Activated gamma-delta T cell treated with Interleukin-2 at 50 U/mL for 16 hours (primary cell): ENCODE results near the gene NCAM1.

Experiments used
- DNase-seq: peaks from one replicate; pipeline ENCODE4 v3.0.0-alpha.2; 2020

The NCAM1 gene

GRCh38 chr11:113237261-113237660 is 276.0 kb downstream of the NCAM1 start:
- no peak for DNase-seq

- DNase-seq, result no peak
These were observed 277.5 kb downstream of the NCAM1 start for GRCh38 chr11:113238721-113239120.

DNA sequence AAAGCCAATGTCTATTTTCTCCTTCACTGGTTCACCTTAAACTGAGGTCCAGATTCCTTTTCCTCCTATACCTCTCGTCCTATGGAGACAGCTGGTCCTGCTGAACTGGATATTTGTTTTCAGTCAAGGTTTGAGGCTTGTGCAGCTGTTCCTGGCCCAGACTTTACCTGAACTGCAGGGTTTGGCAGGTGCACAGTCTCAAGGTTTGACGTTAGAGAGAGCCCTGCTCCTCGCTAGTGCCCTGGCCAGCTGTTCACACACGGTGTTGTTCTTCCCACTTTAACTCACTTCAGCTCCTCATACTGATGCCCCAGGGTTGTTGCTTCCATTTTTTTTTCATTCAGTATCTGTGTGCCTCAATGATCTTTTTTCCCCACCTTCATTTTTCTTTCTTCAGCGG is 279.2 kb downstream of the NCAM1 start:
- no peak for DNase-seq

DNA sequence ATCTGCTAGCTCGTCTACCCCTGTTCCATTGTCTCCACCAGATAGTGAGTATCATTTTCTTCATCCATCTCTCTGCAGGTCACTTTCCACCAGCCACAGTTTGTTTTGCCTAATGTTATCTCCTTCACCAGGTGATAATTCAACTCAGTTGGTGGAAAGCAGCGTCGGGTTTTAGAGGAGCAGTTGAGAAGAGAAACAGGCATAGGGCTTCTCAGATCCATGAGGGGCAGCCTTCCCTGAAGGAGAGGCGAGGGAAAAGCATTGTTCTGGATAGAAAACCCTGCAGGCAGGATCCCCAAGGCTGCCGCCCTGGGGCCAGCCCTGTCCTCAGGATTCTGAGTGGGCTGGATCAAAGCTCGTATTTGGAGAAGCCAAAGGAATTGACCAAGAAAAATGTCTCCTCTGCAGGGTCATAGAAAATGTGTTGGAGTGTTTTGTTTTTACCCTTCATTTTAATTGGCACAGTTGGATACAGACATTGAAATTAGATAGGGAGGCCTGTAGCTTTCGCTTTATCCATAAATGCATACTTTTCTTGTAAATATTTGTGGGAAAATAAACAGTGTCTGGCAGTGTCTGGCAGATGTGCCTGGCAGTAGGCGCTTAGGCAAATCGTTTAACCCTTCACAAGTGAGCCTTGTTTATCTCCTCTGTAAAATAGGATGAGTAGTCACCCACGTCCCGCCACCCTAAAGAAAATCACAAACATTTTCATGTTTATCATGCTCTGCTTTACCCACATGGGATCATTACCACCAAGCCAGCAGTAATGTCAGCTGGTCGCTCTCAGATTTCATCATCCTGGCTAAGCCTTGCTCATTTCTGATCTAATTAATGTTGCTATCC is 279.8 kb downstream of the NCAM1 start:
- DNase-seq, result no peak

DNA sequence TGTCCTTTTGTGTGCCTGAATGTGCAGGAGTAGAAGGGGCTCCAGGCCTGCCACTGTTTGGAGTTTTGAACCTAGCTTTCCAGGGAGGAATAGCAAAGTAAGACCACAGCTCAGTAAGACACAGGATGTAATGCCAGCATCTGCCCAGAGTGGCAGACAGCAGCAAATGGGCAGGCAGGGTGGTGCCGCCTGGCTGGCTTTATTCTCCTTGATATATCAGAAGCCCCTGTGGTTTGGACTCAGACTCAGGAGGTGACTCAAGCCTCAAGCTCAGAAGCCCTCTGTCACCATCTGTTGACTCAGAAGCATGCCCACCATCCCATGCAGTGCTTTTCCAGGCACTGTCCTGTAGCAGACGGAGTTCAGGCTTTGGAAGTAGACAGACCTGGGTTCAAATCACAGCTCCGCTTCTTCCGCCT is 280.4 kb downstream of the NCAM1 start:
- no peak for DNase-seq

GRCh38 chr11:113242060-113242459 is 280.8 kb downstream of the NCAM1 start:
- no peak for DNase-seq

- DNase-seq, result no peak
These were observed 281.7 kb downstream of the NCAM1 start for GRCh38 chr11:113242767-113243397.

- DNase-seq, result no peak
These were observed 282.5 kb downstream of the NCAM1 start for GRCh38 chr11:113243696-113244095.

DNA sequence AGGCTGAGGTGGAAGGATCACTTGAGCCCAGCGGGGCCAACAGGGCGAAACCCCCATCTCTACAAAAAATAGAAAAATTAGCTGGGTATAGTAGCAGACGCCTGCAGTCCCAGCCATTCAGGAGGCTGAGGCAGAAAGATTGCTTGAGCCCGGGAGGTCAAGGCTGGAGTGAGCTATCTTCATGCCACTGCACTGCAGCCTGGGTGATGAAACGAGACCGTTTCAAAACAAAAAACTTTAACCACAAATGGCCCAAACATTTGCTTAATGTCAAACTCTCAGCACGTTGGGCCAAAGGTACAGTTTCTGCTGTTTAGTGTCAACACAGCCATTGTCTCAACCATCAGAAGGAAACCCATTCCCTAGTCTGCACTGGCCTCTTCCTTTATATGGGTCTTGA is 284.0 kb downstream of the NCAM1 start:
- DNase-seq, result no peak

- DNase-seq, result no peak
These were observed 286.0 kb downstream of the NCAM1 start for GRCh38 chr11:113247221-113247620.

- no peak for DNase-seq
These were observed 286.7 kb downstream of the NCAM1 start for GRCh38 chr11:113247966-113248365.

DNA sequence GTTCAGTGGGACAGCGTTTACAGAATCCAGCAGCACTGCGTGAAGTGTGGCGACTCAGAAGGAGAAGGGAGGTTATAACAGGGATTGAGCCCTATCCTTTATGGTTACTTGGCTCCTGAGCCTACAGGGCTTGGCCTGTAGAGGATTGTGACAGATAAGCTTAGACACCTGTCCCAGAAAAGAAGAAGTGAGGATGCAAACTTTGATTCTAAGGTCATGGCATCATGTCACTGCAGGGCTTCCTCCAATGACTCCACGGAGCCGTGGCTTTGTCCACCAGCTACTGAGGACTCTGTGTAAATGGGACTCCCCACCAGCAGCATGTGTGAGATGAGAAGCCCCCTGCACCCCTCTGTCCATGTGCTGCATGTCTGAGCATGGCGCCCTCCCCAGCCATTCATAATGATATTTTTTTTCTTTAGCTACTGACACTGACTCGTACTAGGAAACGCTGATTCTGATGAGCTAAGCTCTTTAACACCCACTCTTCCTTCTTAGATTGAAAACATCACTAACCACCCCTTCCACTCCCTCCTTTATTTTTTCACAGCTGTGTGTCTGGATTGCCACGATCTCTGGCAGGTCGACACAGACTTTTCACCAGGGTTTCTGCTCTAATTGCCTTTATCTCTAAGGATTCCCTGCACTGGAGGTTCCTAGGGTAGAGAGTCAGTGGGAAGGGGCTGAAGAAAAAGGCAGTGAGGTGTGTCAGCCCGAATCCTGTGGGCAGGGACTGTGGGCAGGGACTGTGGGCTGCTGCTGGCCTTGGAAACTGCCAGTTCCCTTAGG is 287.7 kb downstream of the NCAM1 start:
- DNase-seq, result no peak

- DNase-seq, result no peak
These were observed 288.2 kb downstream of the NCAM1 start for GRCh38 chr11:113249491-113249763.

- no peak for DNase-seq
These were observed 288.6 kb downstream of the NCAM1 start for GRCh38 chr11:113249786-113250185.

GRCh38 chr11:113251281-113251680 is 290.1 kb downstream of the NCAM1 start:
- DNase-seq, result no peak

DNA sequence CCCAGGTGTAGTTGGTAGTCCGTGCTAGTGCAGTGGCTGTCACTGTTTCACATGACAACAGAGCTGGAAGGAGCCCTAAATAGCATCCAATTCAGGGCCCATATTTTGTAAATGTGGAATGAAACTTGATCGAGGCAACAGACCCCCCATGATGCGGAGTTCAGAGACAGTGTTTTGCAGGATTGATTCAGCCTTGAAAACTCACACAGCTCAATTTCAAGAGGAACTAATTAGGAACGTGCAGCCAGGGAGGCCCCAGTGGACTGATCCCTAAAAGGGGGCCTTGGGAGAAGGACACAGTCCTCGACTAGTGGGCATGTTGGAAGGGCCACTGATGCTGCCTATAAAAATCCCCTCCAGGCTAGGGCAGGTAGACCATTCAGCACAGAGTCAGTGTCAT is 292.2 kb downstream of the NCAM1 start:
- no peak for DNase-seq

- no peak for DNase-seq
These were observed 293.9 kb downstream of the NCAM1 start for GRCh38 chr11:113255096-113255495.

- no peak for DNase-seq
These were observed 294.5 kb downstream of the NCAM1 start for GRCh38 chr11:113255741-113256140.

DNA sequence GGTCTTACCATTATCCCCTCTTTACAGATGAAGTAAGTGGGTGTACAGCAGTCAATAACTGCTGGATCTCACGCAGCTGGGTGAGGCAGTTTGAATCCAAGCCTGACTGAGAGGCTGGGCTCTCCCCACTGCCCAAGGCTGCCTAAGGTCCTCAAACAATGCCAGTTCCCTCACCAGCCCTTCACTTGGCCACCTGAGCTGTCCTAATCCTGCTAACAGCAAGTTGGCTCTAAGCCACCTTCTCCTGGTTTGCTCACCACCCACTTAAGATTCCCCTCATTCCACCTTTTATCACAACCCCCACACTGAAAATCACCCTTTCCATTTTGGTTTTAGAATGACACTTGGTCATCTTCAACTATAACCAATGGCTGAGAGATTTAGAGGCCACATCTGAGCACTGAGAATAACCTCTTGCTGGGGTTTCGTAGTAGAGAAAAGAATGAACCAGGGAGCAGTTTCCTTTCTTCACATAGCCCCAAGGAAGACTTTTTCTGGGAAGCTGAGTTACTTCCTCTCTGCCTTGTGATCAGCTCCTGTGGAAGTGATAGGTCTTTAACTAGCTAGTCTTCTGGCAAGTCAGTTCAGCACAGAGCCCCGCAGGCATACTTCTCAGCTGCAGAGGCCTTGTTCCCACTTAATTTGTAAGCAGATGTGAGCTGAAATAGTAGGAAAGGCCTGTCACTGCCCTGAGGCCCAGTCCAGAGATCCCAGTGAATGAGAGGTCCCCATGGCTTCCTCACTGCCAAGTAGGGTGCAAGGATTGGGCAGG is 295.4 kb downstream of the NCAM1 start:
- no peak for DNase-seq

DNA sequence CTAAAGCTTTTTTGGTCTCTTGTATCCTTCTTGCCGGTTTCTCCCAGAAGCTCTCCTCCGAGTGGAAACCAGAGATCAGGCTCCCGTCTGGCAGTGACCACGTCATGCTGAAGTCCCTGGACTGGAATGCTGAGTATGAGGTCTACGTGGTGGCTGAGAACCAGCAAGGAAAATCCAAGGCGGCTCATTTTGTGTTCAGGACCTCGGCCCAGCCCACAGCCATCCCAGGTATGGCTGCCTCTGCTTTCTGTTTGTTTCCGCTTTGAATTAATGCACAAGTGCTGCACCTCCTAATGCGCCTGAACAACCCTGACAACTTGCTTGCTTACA is 298.8 kb downstream of the NCAM1 start:
- DNase-seq, result no peak

GRCh38 chr11:113260541-113260940 is 299.3 kb downstream of the NCAM1 start:
- DNase-seq, result no peak

DNA sequence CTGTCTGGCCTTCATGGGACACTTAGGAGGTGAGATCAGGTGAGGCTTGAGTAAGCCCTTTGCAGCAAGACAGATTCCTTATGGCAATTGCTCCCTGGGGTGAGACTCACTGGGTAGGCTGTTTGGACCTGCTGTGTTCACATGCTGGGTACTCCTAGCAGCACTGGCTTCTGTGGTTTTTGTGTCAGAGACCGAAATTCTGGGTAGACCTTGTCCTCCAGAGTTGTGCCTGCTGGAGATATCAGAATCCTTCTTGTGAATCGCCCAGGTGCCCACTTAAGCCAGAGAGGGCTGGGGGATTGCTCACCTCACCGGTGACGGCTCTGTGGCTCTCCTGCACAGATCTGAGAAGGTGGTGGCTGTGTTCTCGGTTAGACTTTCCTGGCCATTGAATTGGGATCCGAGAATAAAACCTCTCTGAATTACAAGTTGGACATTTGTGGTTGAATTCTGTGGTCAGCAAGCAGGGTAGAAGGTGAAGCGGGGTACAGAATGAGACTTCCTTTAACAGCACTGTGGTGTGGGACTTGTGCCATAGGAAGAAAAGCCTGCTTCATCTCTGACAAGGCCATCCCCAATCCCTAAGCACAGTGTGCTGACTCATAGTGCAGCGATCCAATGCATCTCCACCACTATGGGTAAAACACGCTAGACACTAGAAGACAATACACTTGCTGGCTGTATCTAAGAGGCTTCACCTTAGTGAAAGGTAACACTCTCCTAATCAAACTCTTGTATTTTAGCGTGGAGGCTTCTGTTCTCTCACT is 300.7 kb downstream of the NCAM1 start:
- DNase-seq, result no peak

- no peak for DNase-seq
These were observed 301.4 kb downstream of the NCAM1 start for GRCh38 chr11:113262594-113262993.
